Measurements from ENCODE around the gene ZNF335. TPM values are rescaled to one million over a fixed set of nuclear protein-coding genes. Genes with fewer than 3 reads are reported as not detected.

Gene ZNF335
- total and polyA plus RNA-seq, 2 of the 8 experiments (the other 6 are each of a cell fraction or from before 2014, with no cell fraction given): 12.4 to 14.6 TPM

- Histone ChIP-seq H3K14ac (ENCODE audit: insufficient read length) (no peak overlapping the region), H3K9ac (replicated peaks in 1 of 4; ENCODE audit: extremely low read depth in 1 of 4, low read depth in 3 of 4, low read length in 3 of 4) (no peak overlapping the region), H3K9me3 (ENCODE audit: insufficient read depth in 2 of 2, low read depth in 1 of 2, low read length in 1 of 2) (no peaks in the 10 kb centered on the region), H3K79me2 (ENCODE audit: control insufficient read depth in 1 of 2, insufficient read depth in 2 of 2, low read length in 2 of 2) (no peaks in the 10 kb centered on the region), H4K20me1 (replicated peaks in 1 of 2; ENCODE audit: control insufficient read depth in 1 of 2, insufficient read depth in 2 of 2, low read length in 2 of 2) (no peaks in the 10 kb centered on the region), H3K18ac (ENCODE audit: extremely low read depth, low read length) (peak overlapping the region; percentile 71), H3K36me3 (ENCODE audit: control insufficient read depth in 2 of 4, insufficient read depth in 4 of 4, low read length in 3 of 4) (no peaks in the 10 kb centered on the region), H2BK15ac (ENCODE audit: low read length) (no peak overlapping the region), H3K27me3 (replicated peaks in 1 of 4; ENCODE audit: control insufficient read depth in 3 of 4, extremely low read depth in 1 of 4, insufficient read depth in 3 of 4, low read length in 3 of 4) (no peaks in the 10 kb centered on the region), H3K4me3 (ENCODE audit: extremely low read depth in 1 of 4, insufficient read depth in 2 of 4, low read depth in 3 of 4, low read length in 4 of 4) (no peak overlapping the region), H3K27ac (ENCODE audit: low read depth, low read length) (no peak overlapping the region), H2AK5ac (ENCODE audit: low read depth, low read length) (0 out of 2 replicates have a peak overlapping the region, but pooled peaks have one; percentile 65), H3K4ac (replicated peaks; ENCODE audit: insufficient read length, low read depth, low read length) (peak overlapping the region; percentile 64), H2BK120ac (replicated peaks; ENCODE audit: low read depth, low read length) (no peak overlapping the region), H2BK12ac (ENCODE audit: low read depth, low read length) (0 out of 2 replicates have a peak overlapping the region, but pooled peaks have one; percentile 39), H2BK20ac (ENCODE audit: low read length) (no peak overlapping the region), H3K23me2 (ENCODE audit: low read depth, low read length) (peaks cover 2% of the 10 kb centered on the region; the same call in 1 of the 2 replicates), H2AFZ (ENCODE audit: low read length) (no peak overlapping the region), H3K4me1 (replicated peaks in 1 of 4; ENCODE audit: control insufficient read depth in 3 of 4, insufficient read depth in 4 of 4, low read length in 3 of 4) (peaks cover 7 to 21% (median 12%) of the 10 kb centered on the region in 4 experiments), H4K8ac (ENCODE audit: extremely low read depth, insufficient read depth, low read length) (no peak overlapping the region), H3K79me1 (ENCODE audit: low read depth, low read length) (no peaks in the 10 kb centered on the region), H2BK5ac (ENCODE audit: low read depth, low read length) (no peak overlapping the region), H4K5ac (ENCODE audit: insufficient read length, low read depth, low read length) (no peak overlapping the region), H3K23ac (ENCODE audit: insufficient read length) (no peak overlapping the region), H3K4me2 (ENCODE audit: insufficient read depth in 1 of 2, low read depth in 2 of 2, low read length in 2 of 2) (0 out of 4 replicates have a peak overlapping the region, but pooled peaks of 1 of the 2 experiments have one; percentile 17), H3K56ac (replicated peaks; ENCODE audit: insufficient read length, low read depth, low read length) (no peak overlapping the region), H4K91ac (replicated peaks; ENCODE audit: insufficient read length, low read length) (no peak overlapping the region)
- no peak for DNase-seq (ENCODE audit: low read depth in 1 of 2, low spot score in 2 of 2)
- WGBS, 2 experiments (ENCODE audit: extremely low coverage in 1 of 2, insufficient coverage in 1 of 2, insufficient read length in 1 of 2, insufficient replicate concordance in 2 of 2, low coverage in 1 of 2, low lambda C conversion rate in 2 of 2, missing lambda C conversion rate in 1 of 2): 79% methylated on average over 16 of the region's 16 CpGs; no CpG with 5 or more reads in 1 of the 2 experiments
- ChIA-PET CTCF (ENCODE audit: partially characterized antibody) (interaction anchor here (0.7 to 14.5 kb wide), 9 partner anchors 7 to 110 kb away, joined by 3 to 114 read pairs (median 4); partner anchors contain the start of genes CTSA and NEURL2), POLR2A (ENCODE audit: partially characterized antibody) (interaction anchor here (1.4 to 2.9 kb wide), 4 partner anchors 9 to 64 kb away, joined by 3 to 12 read pairs (median 6); partner anchors contain the start of gene MMP9)
- no peak for FAIRE-seq
- TF ChIP-seq SIX5 (IDR thresholded peaks at IDR 0.05; ENCODE audit: low read depth, low read length) (no peak), USF2 (IDR thresholded peaks at IDR 0.05; ENCODE audit: low read length) (no peak), SIN3A (conservative IDR thresholded peaks at IDR 0.05 in 1 of 2, IDR thresholded peaks at IDR 0.05 in 1 of 2; ENCODE audit: low read depth in 1 of 2, low read length in 2 of 2) (no peak), RBBP5 (IDR thresholded peaks at IDR 0.05; ENCODE audit: borderline replicate concordance, low read depth, low read length) (no peak), POU5F1 (IDR thresholded peaks at IDR 0.05; ENCODE audit: low read depth, low read length) (no peak), NRF1 (IDR thresholded peaks at IDR 0.05; ENCODE audit: low read depth, low read length) (no peak), CHD1 (IDR thresholded peaks at IDR 0.05; ENCODE audit: low read depth, low read length) (no peak), E2F6 (IDR thresholded peaks at IDR 0.05) (no peak), BACH1 (IDR thresholded peaks at IDR 0.05; ENCODE audit: low read length) (no peak), RXRA (IDR thresholded peaks at IDR 0.05; ENCODE audit: insufficient read depth, low read depth, low read length) (no peak)
These were observed 28.4 kb upstream of the ZNF335 start for GRCh38 chr20:46000262-46000996.

All from H1 (cell line).